Loucy (cell line): Measurements from ENCODE around the gene CDH19.

Experiments
- H2AFZ ChIP-seq: fragments of 200-600 bp; sonication (generic); 2 replicates; pipeline ENCODE4 v1.6.0; 2016; ENCODE audit warnings: antibody characterized with exemption, mild to moderate bottlenecking, low read length, moderate library complexity
- H3F3A ChIP-seq: fragments of 200-600 bp; 2 replicates; pipeline ENCODE4 v1.6.0; 2016; ENCODE audit warnings: antibody characterized with exemption, low read depth, mild to moderate bottlenecking
- H3K27me3 ChIP-seq: fragments of 200-600 bp; sonication (generic); 2 replicates; pipeline ENCODE4 v1.6.1; 2014; ENCODE audit warnings: low read length, mild to moderate bottlenecking; ENCODE audit not compliant: insufficient read depth, poor library complexity, severe bottlenecking
- H3K36me3 ChIP-seq: fragments of 200-600 bp; sonication (generic); 2 replicates; pipeline ENCODE4 v1.6.1; 2016; ENCODE audit warnings: low read length; ENCODE audit not compliant: insufficient read depth
- H3K4me1 ChIP-seq: fragments of 200-600 bp; sonication (generic); 2 replicates; pipeline ENCODE4 v1.5.1; 2014; ENCODE audit warnings: low read length, mild to moderate bottlenecking; ENCODE audit not compliant: insufficient read depth, poor library complexity, severe bottlenecking
- H3K4me2 ChIP-seq: fragments of 200-600 bp; sonication (generic); 2 replicates; pipeline ENCODE4 v1.6.0; 2014; ENCODE audit warnings: antibody characterized with exemption, low read length, low read depth, mild to moderate bottlenecking; ENCODE audit not compliant: poor library complexity, severe bottlenecking
- H3K4me3 ChIP-seq: fragments of 200-600 bp; sonication (generic); 2 replicates; pipeline ENCODE4 v1.5.1; 2014; ENCODE audit warnings: low read length, mild to moderate bottlenecking, mixed read lengths; ENCODE audit not compliant: poor library complexity, severe bottlenecking
- H3K79me2 ChIP-seq: fragments of 200-600 bp; sonication (generic); 2 replicates; pipeline ENCODE4 v1.6.1; 2014; ENCODE audit warnings: low read length; ENCODE audit not compliant: insufficient read depth
- H3K9ac ChIP-seq: fragments of 200-600 bp; sonication (generic); 2 replicates; pipeline ENCODE4 v1.6.0; 2014; ENCODE audit warnings: mild to moderate bottlenecking, low read depth, low read length, moderate library complexity; ENCODE audit not compliant: poor library complexity, severe bottlenecking
- H3K9me2 ChIP-seq: fragments of 200-600 bp; sonication (generic); replicated peaks from 2 replicates; pipeline ENCODE4 v1.6.1; 2016; ENCODE audit warnings: low read depth, low read length, mixed read lengths
- H3K9me3 ChIP-seq: fragments of 200-600 bp; sonication (generic); 2 replicates; pipeline ENCODE4 v1.6.1; 2014; ENCODE audit warnings: mild to moderate bottlenecking, antibody characterized with exemption, low read length, low read depth; ENCODE audit not compliant: insufficient read depth
- H4K20me1 ChIP-seq: fragments of 200-600 bp; sonication (generic); 2 replicates; pipeline ENCODE4 v1.6.0; 2014; ENCODE audit warnings: antibody characterized with exemption, low read length, mild to moderate bottlenecking; ENCODE audit not compliant: insufficient read depth, poor library complexity, severe bottlenecking
- CTCF ChIP-seq: fragments of 200-600 bp; sonication (generic); conservative IDR thresholded peaks from 2 replicates; pipeline ENCODE4 v1.5.1; 2014; ENCODE audit warnings: mild to moderate bottlenecking, antibody characterized with exemption, low read length
- EZH2phosphoT487 ChIP-seq: fragments of 200-600 bp; IDR thresholded peaks from 2 replicates; pipeline ENCODE4 v1.6.1; 2018; ENCODE audit warnings: antibody characterized with exemption, mild to moderate bottlenecking, moderate library complexity, borderline replicate concordance

The CDH19 gene

GRCh38 chr18:66582211-66582610 is 21.7 kb downstream of the CDH19 start:
- Histone ChIP-seq H3K4me3 (no peak overlapping the region), H3K4me2 (no peak overlapping the region), H3K9ac (no peak overlapping the region), H3K4me1 (no peaks in the 10 kb centered on the region), H3F3A (no peaks in the 10 kb centered on the region), H3K9me2 (no peaks in the 10 kb centered on the region), H4K20me1 (no peaks in the 10 kb centered on the region), H3K36me3 (no peaks in the 10 kb centered on the region), H2AFZ (no peak overlapping the region), H3K79me2 (no peaks in the 10 kb centered on the region), H3K27me3 (no peaks in the 10 kb centered on the region), H3K9me3 (no peaks in the 10 kb centered on the region)
- TF ChIP-seq EZH2phosphoT487 (no peak), CTCF (no peak)

- H3K9me2 ChIP-seq, result no peaks in the 10 kb centered on the region
- H3K27me3 ChIP-seq, result no peaks in the 10 kb centered on the region
- no peak overlapping the region for H3K4me2 ChIP-seq
- H3K4me1 ChIP-seq, result no peaks in the 10 kb centered on the region
- H3K36me3 ChIP-seq, result no peaks in the 10 kb centered on the region
- H3K9ac ChIP-seq, result no peak overlapping the region
- H2AFZ ChIP-seq, result no peak overlapping the region
- H3K4me3 ChIP-seq, result no peak overlapping the region
- no peaks in the 10 kb centered on the region for H3K9me3 ChIP-seq
- no peaks in the 10 kb centered on the region for H4K20me1 ChIP-seq
- no peaks in the 10 kb centered on the region for H3K79me2 ChIP-seq
- H3F3A ChIP-seq, result no peaks in the 10 kb centered on the region
- no peak for TF ChIP-seq CTCF
- TF ChIP-seq EZH2phosphoT487, result no peak
Measured at GRCh38 chr18:66575263-66575662, 28.6 kb downstream of the CDH19 start.

DNA sequence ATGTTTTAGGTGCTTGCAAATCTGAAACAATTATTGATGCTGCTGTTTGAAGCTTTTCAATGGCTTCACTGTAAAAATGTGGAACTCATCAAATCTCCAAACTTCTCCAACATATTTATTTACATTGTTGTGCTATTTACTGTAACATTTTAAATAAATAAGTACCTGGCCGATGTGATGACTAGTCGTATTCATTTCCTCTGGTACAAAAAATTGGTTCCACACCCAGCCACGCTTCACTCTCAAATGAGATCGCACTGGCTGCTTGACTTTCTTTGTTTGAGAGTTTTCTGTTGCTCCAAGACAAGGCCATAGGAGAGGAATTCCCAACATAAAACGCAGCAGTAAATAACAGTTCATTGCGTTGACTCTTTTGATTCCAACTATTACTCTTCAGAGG is 32.0 kb downstream of the CDH19 start:
- TF ChIP-seq CTCF (no peak), EZH2phosphoT487 (no peak)
- no peaks in the 10 kb centered on the region for H3F3A ChIP-seq
- H3K4me2 ChIP-seq, result no peak overlapping the region
- H3K4me3 ChIP-seq, result no peak overlapping the region
- no peak overlapping the region for H3K9ac ChIP-seq
- no peaks in the 10 kb centered on the region for H3K9me3 ChIP-seq
- H3K36me3 ChIP-seq, result no peaks in the 10 kb centered on the region
- no peaks in the 10 kb centered on the region for H3K9me2 ChIP-seq
- H3K79me2 ChIP-seq, result no peaks in the 10 kb centered on the region
- H4K20me1 ChIP-seq, result no peaks in the 10 kb centered on the region
- H2AFZ ChIP-seq, result no peak overlapping the region
- no peaks in the 10 kb centered on the region for H3K27me3 ChIP-seq
- H3K4me1 ChIP-seq, result no peaks in the 10 kb centered on the region
